Neural progenitor cell (in vitro differentiated cells): ENCODE data around the gene OR10J5.
"Not testable (repeated sequence)": the region's sequence is repeated elsewhere in the genome, so short reads cannot be mapped to it uniquely, and the experiment has no call there.

Experiments
- CTCF ChIP-seq: fragments of 200-600 bp; sonication (generic); IDR thresholded peaks from 2 replicates; pipeline ENCODE4 v1.5.1; 2017; ENCODE audit warnings: antibody characterized with exemption, mild to moderate bottlenecking
- EZH2 ChIP-seq: fragments of 200-600 bp; sonication (generic); IDR thresholded peaks from 2 replicates; pipeline ENCODE4 v1.6.1; 2017; ENCODE audit warnings: antibody characterized with exemption, mild to moderate bottlenecking, moderate library complexity
- EZH2phosphoT487 ChIP-seq: fragments of 200-600 bp; sonication (generic); IDR thresholded peaks from 2 replicates; pipeline ENCODE4 v1.6.1; 2017; ENCODE audit warnings: antibody characterized with exemption

DNA sequence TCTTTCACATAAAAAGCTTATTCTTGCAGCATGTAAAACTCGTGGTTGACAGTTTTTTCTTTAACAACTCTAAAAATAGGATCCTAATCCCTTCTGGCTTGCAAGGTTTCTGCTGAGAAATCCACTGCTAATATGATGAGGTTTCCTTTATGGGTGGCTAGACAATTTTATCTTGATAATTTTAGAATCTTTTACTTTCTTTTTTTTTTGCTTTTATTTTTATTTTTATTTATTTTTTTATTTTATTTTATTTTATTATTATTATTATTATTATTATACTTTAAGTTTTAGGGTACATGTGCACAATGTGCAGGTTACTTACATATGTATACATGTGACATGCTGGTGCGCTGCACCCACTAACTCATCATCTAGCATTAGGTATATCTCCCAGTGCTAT lies 11.0 kb downstream of the OR10J5 start:
- TF ChIP-seq CTCF, EZH2phosphoT487, EZH2: not testable (repeated sequence)
